Mesenchymal stem cell (in vitro differentiated cells and primary cell): Measurements from ENCODE around the gene IMMP2L. TPM values are rescaled to one million over a fixed set of nuclear protein-coding genes. Genes with fewer than 3 reads are reported as not detected.
"Not testable (repeated sequence)": the region's sequence is repeated elsewhere in the genome, so short reads cannot be mapped to it uniquely, and the experiment has no call there.

Source experiments
- DNase-seq: peaks from one replicate; pipeline ENCODE4 v3.0.0-alpha.2; 2013
- H2AFZ ChIP-seq: one replicate; pipeline ENCODE4 v1.6.1; 2013; ENCODE audit warnings: low read depth, mild to moderate bottlenecking, control low read depth, inconsistent platforms, low read length, moderate library complexity
- H2AK5ac ChIP-seq: 2 replicates; pipeline ENCODE4 v1.6.1; 2013; ENCODE audit warnings: low read length, moderate library complexity, mild to moderate bottlenecking, inconsistent platforms; ENCODE audit not compliant: severe bottlenecking
- H2BK120ac ChIP-seq: one replicate; pipeline ENCODE4 v1.6.1; 2013; ENCODE audit warnings: low read depth, mild to moderate bottlenecking, inconsistent platforms, low read length, moderate library complexity
- H2BK12ac ChIP-seq, 2 experiments: one replicate each; pipeline ENCODE4 v1.6.1; 2013; ENCODE audit warnings: inconsistent platforms in 2 of 2, low read length in 2 of 2, mild to moderate bottlenecking in 2 of 2, moderate library complexity in 2 of 2, control low read depth in 1 of 2
- H2BK15ac ChIP-seq: one replicate; pipeline ENCODE4 v1.6.1; 2013; ENCODE audit warnings: mild to moderate bottlenecking, low read depth, inconsistent platforms; ENCODE audit not compliant: poor library complexity, severe bottlenecking
- H2BK5ac ChIP-seq: 2 replicates; pipeline ENCODE4 v1.6.1; 2013; ENCODE audit warnings: low read depth, mild to moderate bottlenecking, low read length, control low read depth, inconsistent platforms; ENCODE audit not compliant: poor library complexity, severe bottlenecking
- H3K14ac ChIP-seq, 2 experiments: one replicate each; pipeline ENCODE4 v1.6.1; 2013; ENCODE audit warnings: inconsistent platforms in 2 of 2, low read length in 2 of 2, control low read depth in 1 of 2, mild to moderate bottlenecking in 1 of 2, moderate library complexity in 1 of 2
- H3K18ac ChIP-seq, 2 experiments: one replicate each; pipeline ENCODE4 v1.6.1; 2013; ENCODE audit warnings: inconsistent platforms in 2 of 2, low read length in 2 of 2, control low read depth in 1 of 2, low read depth in 1 of 2, mild to moderate bottlenecking in 1 of 2
- H3K23ac ChIP-seq, 2 experiments: one replicate each; pipeline ENCODE4 v1.6.1; 2013; ENCODE audit warnings: inconsistent platforms in 2 of 2, low read length in 2 of 2, mild to moderate bottlenecking in 2 of 2, moderate library complexity in 2 of 2, control low read depth in 1 of 2
- H3K27ac ChIP-seq: 2 replicates; pipeline ENCODE4 v1.5.1; 2013; ENCODE audit warnings: mild to moderate bottlenecking, moderate library complexity, low read length, control low read depth, inconsistent platforms; ENCODE audit not compliant: poor library complexity, severe bottlenecking
- H3K27me3 ChIP-seq, 2 experiments: 2 replicates each; pipeline versions ENCODE4 v1.6.1 to v1.7.0; 2013; ENCODE audit warnings: low read length in 2 of 2, mild to moderate bottlenecking in 2 of 2, moderate library complexity in 2 of 2, control low read depth in 1 of 2, inconsistent platforms in 1 of 2; ENCODE audit not compliant: control insufficient read depth in 1 of 2, insufficient read depth in 1 of 2
- H3K36me3 ChIP-seq, 2 experiments: 2 replicates each; pipeline versions ENCODE4 v1.6.1 to v1.7.0; 2013; ENCODE audit warnings: low read length in 2 of 2, control low read depth in 1 of 2, inconsistent platforms in 1 of 2, low read depth in 1 of 2, mild to moderate bottlenecking in 1 of 2; ENCODE audit not compliant: insufficient read depth in 2 of 2, control insufficient read depth in 1 of 2
- H3K4ac ChIP-seq, 2 experiments: one replicate each; pipeline ENCODE4 v1.6.1; 2013; ENCODE audit warnings: inconsistent platforms in 2 of 2, low read length in 2 of 2, mild to moderate bottlenecking in 2 of 2, moderate library complexity in 2 of 2, control low read depth in 1 of 2, low read depth in 1 of 2
- H3K4me1 ChIP-seq: 2 replicates; pipeline ENCODE4 v1.6.1; 2013; ENCODE audit warnings: low read depth, low read length, control low read depth; ENCODE audit not compliant: control insufficient read depth, insufficient read depth
- H3K4me2 ChIP-seq: 2 replicates; pipeline ENCODE4 v1.6.1; 2013; ENCODE audit warnings: low read length, mild to moderate bottlenecking, inconsistent platforms; ENCODE audit not compliant: poor library complexity, severe bottlenecking
- H3K4me3 ChIP-seq, 2 experiments: 2 replicates each; pipeline versions ENCODE4 v1.5.1 to v1.7.0; 2013; ENCODE audit warnings: low read length in 2 of 2, mild to moderate bottlenecking in 2 of 2, control low read depth in 1 of 2, low read depth in 1 of 2; ENCODE audit not compliant: insufficient read depth in 1 of 2
- H3K79me1 ChIP-seq: replicated peaks from 2 replicates; pipeline ENCODE4 v1.6.1; 2013; ENCODE audit warnings: mild to moderate bottlenecking, control low read depth, low read length, inconsistent platforms; ENCODE audit not compliant: poor library complexity, severe bottlenecking
- H3K9ac ChIP-seq: 2 replicates; pipeline ENCODE4 v1.7.0; 2013; ENCODE audit warnings: mild to moderate bottlenecking, low read length, moderate library complexity
- H3K9me3 ChIP-seq: 2 replicates; pipeline ENCODE4 v1.7.0; 2013; ENCODE audit warnings: mild to moderate bottlenecking, low read length; ENCODE audit not compliant: control insufficient read depth
- H4K8ac ChIP-seq: one replicate; pipeline ENCODE4 v1.6.1; 2013; ENCODE audit warnings: inconsistent platforms, mild to moderate bottlenecking, low read length, moderate library complexity
- H4K91ac ChIP-seq: one replicate; pipeline ENCODE4 v1.6.1; 2013; ENCODE audit warnings: mild to moderate bottlenecking, low read length, inconsistent platforms
- WGBS: methylation state at CpG from one replicate; pipeline ENCODE4 v1.1.7; 2013; ENCODE audit warnings: mixed read lengths; 5-methylcytosine and 5-hydroxymethylcytosine counted together
- polyA plus RNA-seq, 2 experiments: library from polyadenylated mRNA; stranded (reverse); fragments of 200-250 nt; gene quantifications; one replicate each; pipeline ENCODE4 v1.2.3, GENCODE V29; 2013

Gene IMMP2L
- 5.8 TPM for polyA plus RNA-seq (2013, experiment 1 of 2)
- 4.8 TPM for polyA plus RNA-seq (2013, experiment 2 of 2)

GRCh38 chr7:111561904-111562732 lies at the start of gene IMMP2L:
Gene IMMP2L (minus strand): TSS chr7:111562492.
- WGBS: 2% methylated on average over 78 of the region's 84 CpGs
- H3K79me1 ChIP-seq: peaks cover 4% of the 10 kb centered on the region

GRCh38 chr7:111609483-111610254 lies 47.4 kb upstream of the IMMP2L start:
- not testable (repeated sequence) for H3K79me1 ChIP-seq, H3K9me3 ChIP-seq, H3K23ac ChIP-seq, H2BK120ac ChIP-seq, H3K14ac ChIP-seq, H3K36me3 ChIP-seq, H2AFZ ChIP-seq, H3K4me1 ChIP-seq, H4K91ac ChIP-seq, H2BK5ac ChIP-seq, H3K4me2 ChIP-seq, H3K27me3 ChIP-seq, H3K4me3 ChIP-seq, H2AK5ac ChIP-seq, H2BK12ac ChIP-seq, H4K8ac ChIP-seq, H3K27ac ChIP-seq, H3K9ac ChIP-seq, H2BK15ac ChIP-seq, H3K4ac ChIP-seq, DNase-seq, H3K18ac ChIP-seq
- 95% methylated on average over 28 of the region's 58 CpGs for WGBS

More at GRCh38 chr7:111561904-111562732, at the start of gene IMMP2L:
- peak; percentile 80 for DNase-seq
- H3K23ac ChIP-seq: no peak within 1 kb of the TSS
- H3K36me3 ChIP-seq: peaks cover 0 to 10% of the 10 kb centered on the region in 2 experiments
- peak within 1 kb of the TSS; percentile 54 for H2AK5ac ChIP-seq
- H3K27ac ChIP-seq: peak within 1 kb of the TSS; percentile 30
- no peak within 1 kb of the TSS for H3K14ac ChIP-seq
- peak within 1 kb of the TSS; percentile 26 to 91 for H3K4ac ChIP-seq
- H3K4me1 ChIP-seq: peaks cover 3% of the 10 kb centered on the region
- peak within 1 kb of the TSS; percentile 76 for H2BK5ac ChIP-seq
- H2BK15ac ChIP-seq: peak within 1 kb of the TSS; percentile 92
- H3K9ac ChIP-seq: peak within 1 kb of the TSS; percentile 88
- H2AFZ ChIP-seq: peak within 1 kb of the TSS; percentile 91
- peak within 1 kb of the TSS; percentile 84 for H4K8ac ChIP-seq
- no peaks in the 10 kb centered on the region for H3K9me3 ChIP-seq
- H2BK120ac ChIP-seq: peak within 1 kb of the TSS; percentile 80
- H4K91ac ChIP-seq: peak within 1 kb of the TSS; percentile 80
- H3K4me3 ChIP-seq: peak within 1 kb of the TSS; percentile 81 to 84
- H3K27me3 ChIP-seq: no peaks in the 10 kb centered on the region
- H3K18ac ChIP-seq: peak within 1 kb of the TSS; percentile 86 to 89
- peak within 1 kb of the TSS; percentile 92 for H3K4me2 ChIP-seq
- H2BK12ac ChIP-seq: peak within 1 kb of the TSS in 1 of 2 experiments; percentile 54

GRCh38 chr7:111607621-111608020 lies 45.3 kb upstream of the IMMP2L start:
- Histone ChIP-seq H3K4me1 (no peaks in the 10 kb centered on the region), H4K91ac (no peak overlapping the region), H3K36me3 (no peaks in the 10 kb centered on the region), H3K9ac (no peak overlapping the region), H3K4me2 (no peak overlapping the region), H2BK5ac (no peak overlapping the region), H4K8ac (no peak overlapping the region), H3K79me1 (no peaks in the 10 kb centered on the region), H2AK5ac (no peak overlapping the region), H2AFZ (no peak overlapping the region), H3K4me3 (no peak overlapping the region), H3K4ac (no peak overlapping the region), H3K9me3 (no peaks in the 10 kb centered on the region), H3K27me3 (no peaks in the 10 kb centered on the region), H3K14ac (no peak overlapping the region), H2BK120ac (no peak overlapping the region), H3K18ac (no peak overlapping the region), H2BK12ac (no peak overlapping the region), H3K27ac (no peak overlapping the region), H3K23ac (no peak overlapping the region), H2BK15ac (no peak overlapping the region)
- WGBS: 83% methylated on average over 2 of the region's 2 CpGs
- no peak for DNase-seq

- H2BK12ac ChIP-seq: no peak overlapping the region
- no peak overlapping the region for H2BK120ac ChIP-seq
- no peak overlapping the region for H3K4me2 ChIP-seq
- H3K4ac ChIP-seq: no peak overlapping the region
- no peaks in the 10 kb centered on the region for H3K79me1 ChIP-seq
- no peak overlapping the region for H3K18ac ChIP-seq
- H4K8ac ChIP-seq: no peak overlapping the region
- H3K9me3 ChIP-seq: no peaks in the 10 kb centered on the region
- no peak overlapping the region for H3K23ac ChIP-seq
- no peak overlapping the region for H4K91ac ChIP-seq
- H2BK15ac ChIP-seq: no peak overlapping the region
- no peak overlapping the region for H2AFZ ChIP-seq
- H3K27me3 ChIP-seq: no peaks in the 10 kb centered on the region
- no peak overlapping the region for H2BK5ac ChIP-seq
- H3K9ac ChIP-seq: no peak overlapping the region
- no peaks in the 10 kb centered on the region for H3K36me3 ChIP-seq
- no peak overlapping the region for H2AK5ac ChIP-seq
- 58% methylated on average over 1 of the region's 1 CpG for WGBS
- no peak overlapping the region for H3K14ac ChIP-seq
- DNase-seq: no peak
- H3K27ac ChIP-seq: no peak overlapping the region
- H3K4me3 ChIP-seq: no peak overlapping the region
- no peaks in the 10 kb centered on the region for H3K4me1 ChIP-seq
These were observed 43.0 kb upstream of the IMMP2L start for GRCh38 chr7:111605246-111605645.
